ENCODE measurements around the gene ANKRD44.

Gene ANKRD44

DNA sequence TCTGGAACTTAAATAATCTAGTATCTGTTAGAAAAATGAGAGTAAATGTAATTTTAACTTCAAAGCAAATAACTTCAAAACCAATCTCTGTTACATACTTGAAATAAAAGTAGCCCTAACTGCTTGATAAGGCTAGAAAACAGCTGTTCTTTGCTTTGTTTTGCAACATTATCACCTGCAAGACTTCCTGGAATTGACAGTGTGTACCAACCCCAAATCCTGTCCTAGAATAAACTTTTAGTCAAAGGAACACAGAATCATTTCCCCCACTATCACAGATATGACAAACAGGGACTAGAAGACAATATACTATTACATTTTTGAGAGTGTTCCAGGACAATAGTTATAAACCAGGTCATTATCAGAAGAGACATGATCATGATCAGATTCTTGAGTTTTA, 278.8 kb downstream of the ANKRD44 start:
- no peaks in the 10 kb centered on the region for H3K36me3 ChIP-seq (ENCODE audit: insufficient read depth, low read length)
- H3K9ac ChIP-seq (ENCODE audit: low read depth, low read length, poor library complexity, severe bottlenecking) = no peak overlapping the region
- no peaks in the 10 kb centered on the region for H3K79me2 ChIP-seq (ENCODE audit: insufficient read depth, low read length)
- H3K4me1 ChIP-seq (ENCODE audit: insufficient read depth, low read length, poor library complexity, severe bottlenecking) = peaks cover 10% of the 10 kb centered on the region
- H3K4me3 ChIP-seq (ENCODE audit: low read length, poor library complexity, severe bottlenecking) = no peak overlapping the region
- H4K20me1 ChIP-seq (ENCODE audit: insufficient read depth, low read length, poor library complexity, severe bottlenecking) = no peaks in the 10 kb centered on the region
- TF ChIP-seq, protein P1, sequence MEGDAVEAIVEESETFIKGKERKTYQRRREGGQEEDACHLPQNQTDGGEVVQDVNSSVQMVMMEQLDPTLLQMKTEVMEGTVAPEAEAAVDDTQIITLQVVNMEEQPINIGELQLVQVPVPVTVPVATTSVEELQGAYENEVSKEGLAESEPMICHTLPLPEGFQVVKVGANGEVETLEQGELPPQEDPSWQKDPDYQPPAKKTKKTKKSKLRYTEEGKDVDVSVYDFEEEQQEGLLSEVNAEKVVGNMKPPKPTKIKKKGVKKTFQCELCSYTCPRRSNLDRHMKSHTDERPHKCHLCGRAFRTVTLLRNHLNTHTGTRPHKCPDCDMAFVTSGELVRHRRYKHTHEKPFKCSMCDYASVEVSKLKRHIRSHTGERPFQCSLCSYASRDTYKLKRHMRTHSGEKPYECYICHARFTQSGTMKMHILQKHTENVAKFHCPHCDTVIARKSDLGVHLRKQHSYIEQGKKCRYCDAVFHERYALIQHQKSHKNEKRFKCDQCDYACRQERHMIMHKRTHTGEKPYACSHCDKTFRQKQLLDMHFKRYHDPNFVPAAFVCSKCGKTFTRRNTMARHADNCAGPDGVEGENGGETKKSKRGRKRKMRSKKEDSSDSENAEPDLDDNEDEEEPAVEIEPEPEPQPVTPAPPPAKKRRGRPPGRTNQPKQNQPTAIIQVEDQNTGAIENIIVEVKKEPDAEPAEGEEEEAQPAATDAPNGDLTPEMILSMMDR (conservative IDR thresholded peaks at IDR 0.05; ENCODE audit: low read length) = no peak
- no peak for TF ChIP-seq EZH2phosphoT487 (IDR thresholded peaks at IDR 0.05; ENCODE audit: borderline replicate concordance)
- no peaks in the 10 kb centered on the region for H3F3A ChIP-seq (ENCODE audit: low read depth)
- H2AFZ ChIP-seq (ENCODE audit: low read length) = no peak overlapping the region
- H3K4me2 ChIP-seq (ENCODE audit: low read depth, low read length, poor library complexity, severe bottlenecking) = no peak overlapping the region
- H3K9me3 ChIP-seq (ENCODE audit: insufficient read depth, low read depth, low read length) = no peaks in the 10 kb centered on the region
- H3K27me3 ChIP-seq (ENCODE audit: insufficient read depth, low read length, poor library complexity, severe bottlenecking) = no peaks in the 10 kb centered on the region
- no peaks in the 10 kb centered on the region for H3K9me2 ChIP-seq (replicated peaks; ENCODE audit: low read depth, low read length)

DNA sequence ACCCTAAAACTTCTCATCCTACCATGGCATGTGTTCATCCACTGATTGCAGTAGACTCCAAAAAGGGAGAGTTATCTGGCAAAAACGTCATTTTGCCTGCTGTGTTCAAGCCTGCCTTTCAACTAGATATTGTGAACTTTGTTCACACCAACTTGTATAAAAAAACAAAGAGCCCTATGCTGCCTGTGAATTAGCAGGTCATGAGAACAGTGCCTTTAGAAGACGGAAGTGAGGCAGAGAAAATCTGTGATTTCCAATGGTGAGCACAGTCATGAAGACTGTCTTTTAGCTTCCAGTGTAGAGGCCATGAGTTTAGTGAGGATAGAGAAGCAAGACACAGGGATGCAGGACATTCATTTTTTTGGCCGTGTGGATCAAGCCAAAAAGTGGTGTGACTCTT, 280.5 kb downstream of the ANKRD44 start:
- Histone ChIP-seq H3F3A (ENCODE audit: low read depth) (no peaks in the 10 kb centered on the region), H3K9me3 (ENCODE audit: insufficient read depth, low read depth, low read length) (no peaks in the 10 kb centered on the region), H3K79me2 (ENCODE audit: insufficient read depth, low read length) (no peaks in the 10 kb centered on the region), H4K20me1 (ENCODE audit: insufficient read depth, low read length, poor library complexity, severe bottlenecking) (no peaks in the 10 kb centered on the region), H3K4me1 (ENCODE audit: insufficient read depth, low read length, poor library complexity, severe bottlenecking) (peaks cover 10% of the 10 kb centered on the region), H3K4me3 (ENCODE audit: low read length, poor library complexity, severe bottlenecking) (no peak overlapping the region), H3K9me2 (replicated peaks; ENCODE audit: low read depth, low read length) (no peaks in the 10 kb centered on the region), H2AFZ (ENCODE audit: low read length) (no peak overlapping the region), H3K36me3 (ENCODE audit: insufficient read depth, low read length) (peaks cover under 1% of the 10 kb centered on the region; the same call in 1 of the 2 replicates), H3K27me3 (ENCODE audit: insufficient read depth, low read length, poor library complexity, severe bottlenecking) (no peaks in the 10 kb centered on the region), H3K4me2 (ENCODE audit: low read depth, low read length, poor library complexity, severe bottlenecking) (no peak overlapping the region), H3K9ac (ENCODE audit: low read depth, low read length, poor library complexity, severe bottlenecking) (no peak overlapping the region)
- TF ChIP-seq, protein P1 (conservative IDR thresholded peaks at IDR 0.05; ENCODE audit: low read length) = no peak
- TF ChIP-seq EZH2phosphoT487 (IDR thresholded peaks at IDR 0.05; ENCODE audit: borderline replicate concordance) = no peak

DNA sequence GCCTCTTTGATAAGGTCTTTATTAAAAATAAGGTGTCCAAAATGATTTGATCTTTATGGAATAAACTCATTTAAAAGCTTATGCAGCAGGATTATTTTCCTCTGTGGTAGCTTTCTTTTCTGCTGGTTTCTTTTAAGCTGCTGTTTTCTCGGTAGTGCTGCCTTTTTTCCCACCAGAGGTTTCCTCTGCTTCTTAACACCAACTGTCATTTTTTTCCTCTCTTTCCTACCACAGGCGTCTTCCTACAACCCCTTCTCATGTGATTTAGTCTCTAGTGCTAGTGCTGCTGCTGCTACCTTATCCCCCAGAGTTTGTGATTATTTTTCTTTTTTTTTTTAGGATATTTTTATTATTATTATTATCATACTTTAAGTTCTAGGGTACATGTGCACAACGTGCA, 281.9 kb downstream of the ANKRD44 start:
- TF ChIP-seq EZH2phosphoT487 (IDR thresholded peaks at IDR 0.05; ENCODE audit: borderline replicate concordance) = no peak
- TF ChIP-seq, protein P1 (conservative IDR thresholded peaks at IDR 0.05; ENCODE audit: low read length) = no peak
- peaks cover 14% of the 10 kb centered on the region; the same call in 1 of the 2 replicates for H3K36me3 ChIP-seq (ENCODE audit: insufficient read depth, low read length)
- no peak overlapping the region for H2AFZ ChIP-seq (ENCODE audit: low read length)
- H3K4me1 ChIP-seq (ENCODE audit: insufficient read depth, low read length, poor library complexity, severe bottlenecking) = peaks cover 10% of the 10 kb centered on the region
- no peaks in the 10 kb centered on the region for H3K9me3 ChIP-seq (ENCODE audit: insufficient read depth, low read depth, low read length)
- H3K4me2 ChIP-seq (ENCODE audit: low read depth, low read length, poor library complexity, severe bottlenecking) = no peak overlapping the region
- no peak overlapping the region for H3K9ac ChIP-seq (ENCODE audit: low read depth, low read length, poor library complexity, severe bottlenecking)
- no peak overlapping the region for H3K4me3 ChIP-seq (ENCODE audit: low read length, poor library complexity, severe bottlenecking)
- no peaks in the 10 kb centered on the region for H3F3A ChIP-seq (ENCODE audit: low read depth)
- no peaks in the 10 kb centered on the region for H3K79me2 ChIP-seq (ENCODE audit: insufficient read depth, low read length)
- H3K9me2 ChIP-seq (replicated peaks; ENCODE audit: low read depth, low read length) = no peaks in the 10 kb centered on the region
- no peaks in the 10 kb centered on the region for H4K20me1 ChIP-seq (ENCODE audit: insufficient read depth, low read length, poor library complexity, severe bottlenecking)
- no peaks in the 10 kb centered on the region for H3K27me3 ChIP-seq (ENCODE audit: insufficient read depth, low read length, poor library complexity, severe bottlenecking)
